Caco-2 (cell line): ENCODE data around the gene SPANXN3. TPM values are rescaled to one million over a fixed set of nuclear protein-coding genes. Genes with fewer than 3 reads are reported as not detected.
"Not testable (repeated sequence)": the region's sequence is repeated elsewhere in the genome, so short reads cannot be mapped to it uniquely, and the experiment has no call there.

Source experiments
- Bru-seq: library from RNA; stranded (reverse); fragments of 400-500 nt; gene quantifications from one replicate; lab custom pipeline; 2021; lab: Mats Ljungman, UMichigan
- BruChase-seq, 2 experiments: library from RNA; stranded (reverse); fragments of 400-500 nt; gene quantifications; one replicate each; lab custom pipeline; 2021; lab: Mats Ljungman, UMichigan
- BruUV-seq: library from RNA; stranded (reverse); fragments of 400-500 nt; replicated peaks from 2 replicates; lab custom pipeline; 2021; lab: Mats Ljungman, UMichigan
- CTCF ChIA-PET: fragments of 300-600 bp; sonication (Branson Sonifier 250); formaldehyde crosslinking; loops from one replicate; lab custom pipeline; 2022; ENCODE audit warnings: antibody characterized with exemption; lab: Charles Lee
- POLR2A ChIA-PET: fragments of 300-600 bp; sonication (Branson Sonifier 250); formaldehyde crosslinking; loops from one replicate; lab custom pipeline; 2022; ENCODE audit warnings: antibody characterized with exemption; lab: Charles Lee
- DNase-seq, 2 experiments: peaks; one replicate each; pipeline versions ENCODE4 v3.0.0 to v3.0.0-alpha.2; 2020 to 2022
- H3K27me3 ChIP-seq: replicated peaks from 2 replicates; pipeline ENCODE4 v1.6.0; 2011; ENCODE audit warnings: low read length; ENCODE audit not compliant: control insufficient read depth, insufficient read depth
- H3K36me3 ChIP-seq: 2 replicates; pipeline ENCODE4 v1.5.1; 2011; ENCODE audit warnings: low read length; ENCODE audit not compliant: control insufficient read depth, insufficient read depth
- H3K4me1 ChIP-seq: fragments of 250-450 bp; sonication (Bioruptor Pico); 2 replicates; pipeline ENCODE4 v1.5.1; 2020; ENCODE audit warnings: mild to moderate bottlenecking
- H3K4me3 ChIP-seq: 2 replicates; pipeline ENCODE4 v1.5.1; 2011; ENCODE audit warnings: low read depth, mild to moderate bottlenecking, control low read depth, low read length
- H3K9me3 ChIP-seq: fragments of 250-450 bp; sonication (Bioruptor Pico); 2 replicates; pipeline ENCODE4 v1.5.1; 2020; ENCODE audit warnings: mild to moderate bottlenecking, moderate library complexity
- H3K27ac Mint-ChIP-seq: one replicate; pipeline ENCODE4 v1.8.0; 2022; ENCODE audit warnings: mixed read lengths; ENCODE audit not compliant: unreplicated experiment
- H3K27me3 Mint-ChIP-seq: one replicate; pipeline ENCODE4 v1.8.0; 2022; ENCODE audit warnings: mixed read lengths; ENCODE audit not compliant: insufficient read depth, unreplicated experiment
- H3K36me3 Mint-ChIP-seq: one replicate; pipeline ENCODE4 v1.8.0; 2022; ENCODE audit warnings: mild to moderate bottlenecking, mixed read lengths; ENCODE audit not compliant: insufficient read depth, unreplicated experiment
- H3K4me1 Mint-ChIP-seq: one replicate; pipeline ENCODE4 v1.8.0; 2022; ENCODE audit warnings: low read depth, mixed read lengths; ENCODE audit not compliant: unreplicated experiment
- H3K4me3 Mint-ChIP-seq: one replicate; pipeline ENCODE4 v1.8.0; 2022; ENCODE audit warnings: mild to moderate bottlenecking, moderate library complexity, mixed read lengths; ENCODE audit not compliant: unreplicated experiment
- H3K9me3 Mint-ChIP-seq: one replicate; pipeline ENCODE4 v1.8.0; 2022; ENCODE audit warnings: mixed read lengths; ENCODE audit not compliant: unreplicated experiment
- intact Hi-C: fragments of 100-400 bp; cut with micrococcal nuclease; formaldehyde crosslinking; loops from one replicate; pipeline ENCODE4 v1.10.0; 2022; ENCODE audit not compliant: unreplicated experiment
- long read RNA-seq: library from polyadenylated mRNA; stranded (forward); transcript quantifications from one replicate; pipeline ENCODE4 v2.0.0, GENCODE V29; 2022
- total RNA-seq: library from RNA; stranded (reverse); gene quantifications from 2 replicates; pipeline ENCODE4 v1.2.3, GENCODE V29; 2022
- TF ChIP-seq, protein P1 (sequence below), 2 experiments: fragments of 200-600 bp in 1 of 2; IDR thresholded peaks; 1 replicate in 1 of 2; 2 replicates in 1 of 2; pipeline versions ENCODE4 v1.5.1 to v1.8.0; 2011 to 2022; ENCODE audit warnings: antibody characterized with exemption in 1 of 2, control low read depth in 1 of 2, inconsistent platforms in 1 of 2, low read depth in 1 of 2, low read length in 1 of 2, mild to moderate bottlenecking in 1 of 2, moderate library complexity in 1 of 2; ENCODE audit not compliant: insufficient read depth in 1 of 2, severe bottlenecking in 1 of 2, unreplicated experiment in 1 of 2

Gene SPANXN3
- not detected in 2 replicates for total RNA-seq
- Bru-seq, nascent RNA, result not detected
- not detected for BruChase-seq, experiment 1, labeled RNA remaining after a 2-hour chase
- BruChase-seq, experiment 2, labeled RNA remaining after a 6-hour chase, result not detected
- long read RNA-seq, result 0 reads

DNA sequence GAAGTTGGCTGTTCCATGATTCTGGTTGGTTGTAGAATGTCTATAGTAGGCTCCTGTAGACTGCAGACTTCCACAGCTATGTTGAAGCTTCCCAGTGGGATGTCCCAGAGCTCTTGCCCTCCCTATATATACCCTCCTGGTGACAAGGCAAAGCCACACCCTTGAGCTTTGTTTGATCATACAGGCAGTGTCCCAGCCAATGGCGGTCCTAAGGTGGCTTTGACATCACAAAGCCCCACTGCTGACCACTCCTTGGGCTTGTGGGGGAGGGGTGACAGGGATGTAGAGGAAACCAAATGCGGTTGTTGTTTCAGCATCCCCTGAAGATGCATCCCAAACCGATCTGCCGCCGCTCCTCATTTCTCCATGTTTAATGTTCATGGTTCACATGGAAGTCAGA lies at the start of gene SPANXN3:
Gene SPANXN3, minus strand, starts transcription at position 101 of the 400 bp plus-strand sequence. Its CDS starts 84 bp downstream, at position 17.
- H3K36me3 Mint-ChIP-seq, CTCF ChIA-PET, H3K4me1 Mint-ChIP-seq, DNase-seq, BruUV-seq, H3K27me3 Mint-ChIP-seq, H3K36me3 ChIP-seq, intact Hi-C loops, H3K4me1 ChIP-seq, H3K27me3 ChIP-seq, H3K4me3 Mint-ChIP-seq, POLR2A ChIA-PET, H3K27ac Mint-ChIP-seq, H3K9me3 ChIP-seq, H3K4me3 ChIP-seq: not testable (repeated sequence)
- H3K9me3 Mint-ChIP-seq, result peaks cover 10% of the 10 kb centered on the region

DNA sequence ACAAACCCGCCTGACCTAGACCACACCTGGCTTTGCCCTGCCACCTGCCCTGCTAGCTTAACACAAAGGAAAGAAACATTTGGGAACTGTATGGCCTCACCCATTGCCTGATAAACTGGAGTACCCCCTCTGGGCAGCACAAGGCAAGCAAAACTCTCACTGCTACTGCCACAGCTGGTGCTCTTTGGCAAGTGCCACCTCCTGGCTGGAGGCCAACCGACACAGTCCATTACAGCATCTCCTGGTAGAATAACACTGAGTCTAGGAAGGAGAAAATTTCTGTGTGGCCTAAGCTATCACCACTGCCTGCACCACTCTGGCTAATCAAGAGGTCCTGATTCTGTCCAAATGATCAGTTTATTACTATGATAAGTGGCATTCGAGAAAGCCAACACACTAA lies 18.9 kb upstream of the SPANXN3 start:
- Histone ChIP-seq H3K4me3 (no peak overlapping the region), H3K27me3 (no peaks in the 10 kb centered on the region), H3K4me1 (no peaks in the 10 kb centered on the region), H3K36me3 (no peaks in the 10 kb centered on the region), H3K9me3 (no peaks in the 10 kb centered on the region)
- ChIA-PET POLR2A (no interaction called here), CTCF (no interaction called here)
- Mint-ChIP-seq H3K36me3 (no peaks in the 10 kb centered on the region), H3K4me3 (no peak overlapping the region), H3K4me1 (no peaks in the 10 kb centered on the region), H3K27me3 (no peaks in the 10 kb centered on the region), H3K27ac (no peak overlapping the region), H3K9me3 (no peaks in the 10 kb centered on the region)
- DNase-seq, result no peak
- intact Hi-C loops, result no loop called here
- no TSS peak for BruUV-seq
- TF ChIP-seq, protein P1, sequence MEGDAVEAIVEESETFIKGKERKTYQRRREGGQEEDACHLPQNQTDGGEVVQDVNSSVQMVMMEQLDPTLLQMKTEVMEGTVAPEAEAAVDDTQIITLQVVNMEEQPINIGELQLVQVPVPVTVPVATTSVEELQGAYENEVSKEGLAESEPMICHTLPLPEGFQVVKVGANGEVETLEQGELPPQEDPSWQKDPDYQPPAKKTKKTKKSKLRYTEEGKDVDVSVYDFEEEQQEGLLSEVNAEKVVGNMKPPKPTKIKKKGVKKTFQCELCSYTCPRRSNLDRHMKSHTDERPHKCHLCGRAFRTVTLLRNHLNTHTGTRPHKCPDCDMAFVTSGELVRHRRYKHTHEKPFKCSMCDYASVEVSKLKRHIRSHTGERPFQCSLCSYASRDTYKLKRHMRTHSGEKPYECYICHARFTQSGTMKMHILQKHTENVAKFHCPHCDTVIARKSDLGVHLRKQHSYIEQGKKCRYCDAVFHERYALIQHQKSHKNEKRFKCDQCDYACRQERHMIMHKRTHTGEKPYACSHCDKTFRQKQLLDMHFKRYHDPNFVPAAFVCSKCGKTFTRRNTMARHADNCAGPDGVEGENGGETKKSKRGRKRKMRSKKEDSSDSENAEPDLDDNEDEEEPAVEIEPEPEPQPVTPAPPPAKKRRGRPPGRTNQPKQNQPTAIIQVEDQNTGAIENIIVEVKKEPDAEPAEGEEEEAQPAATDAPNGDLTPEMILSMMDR (IDR thresholded peaks at IDR 0.05; ENCODE audit: insufficient read depth in 1 of 2, low read depth in 1 of 2, low read length in 1 of 2, severe bottlenecking in 1 of 2, unreplicated experiment in 1 of 2), result no peak

GRCh38 chrX:143502196-143502595 lies 15.1 kb downstream of the SPANXN3 start:
- BruUV-seq, H3K4me1 Mint-ChIP-seq, H3K36me3 ChIP-seq, H3K27ac Mint-ChIP-seq, intact Hi-C loops, POLR2A ChIA-PET, H3K4me1 ChIP-seq, H3K4me3 ChIP-seq, H3K9me3 Mint-ChIP-seq, DNase-seq, H3K4me3 Mint-ChIP-seq, H3K27me3 ChIP-seq, H3K9me3 ChIP-seq, H3K36me3 Mint-ChIP-seq, CTCF ChIA-PET, H3K27me3 Mint-ChIP-seq: not testable (repeated sequence)

DNA sequence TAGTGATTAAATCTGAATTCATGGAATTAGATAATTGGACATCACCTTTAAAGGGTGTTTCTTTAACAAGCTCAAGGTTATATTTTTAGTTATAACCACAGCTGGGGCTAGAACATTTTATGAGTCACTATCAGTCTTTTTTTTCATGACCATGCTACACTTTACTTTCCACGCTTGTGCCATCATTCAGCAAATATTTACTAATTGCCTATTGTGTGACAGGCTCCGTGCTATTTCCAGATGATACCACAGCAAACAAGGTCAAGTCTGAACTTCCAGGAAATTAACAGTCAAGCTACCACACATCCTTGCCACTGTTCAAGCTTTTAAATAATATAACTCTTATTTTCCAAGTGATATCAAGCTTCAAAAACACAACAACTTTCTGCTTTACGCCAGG lies 16.5 kb downstream of the SPANXN3 start:
- intact Hi-C loops, result no loop called here
- H3K27me3 Mint-ChIP-seq, result no peaks in the 10 kb centered on the region
- H3K27me3 ChIP-seq, result no peaks in the 10 kb centered on the region
- peaks cover 6% of the 10 kb centered on the region for H3K9me3 Mint-ChIP-seq
- H3K4me1 Mint-ChIP-seq, result no peaks in the 10 kb centered on the region
- ChIA-PET CTCF (no interaction called here), POLR2A (no interaction called here)
- no TSS peak for BruUV-seq
- no peak overlapping the region for H3K4me3 ChIP-seq
- H3K9me3 ChIP-seq, result no peaks in the 10 kb centered on the region
- no peaks in the 10 kb centered on the region for H3K36me3 Mint-ChIP-seq
- TF ChIP-seq, protein P1 (IDR thresholded peaks at IDR 0.05; ENCODE audit: insufficient read depth in 1 of 2, low read depth in 1 of 2, low read length in 1 of 2, severe bottlenecking in 1 of 2, unreplicated experiment in 1 of 2), result no peak
- no peak overlapping the region for H3K4me3 Mint-ChIP-seq
- H3K36me3 ChIP-seq, result no peaks in the 10 kb centered on the region
- no peak overlapping the region for H3K27ac Mint-ChIP-seq
- H3K4me1 ChIP-seq, result no peaks in the 10 kb centered on the region
- DNase-seq, result no peak
